Retina (tissue), 1 donor: ENCODE measurements around the gene GPR68.
"Not testable (repeated sequence)": the region's sequence is repeated elsewhere in the genome, so short reads cannot be mapped to it uniquely, and the experiment has no call there.

Source experiments
- DNase-seq: peaks from one replicate; pipeline ENCODE4 v3.0.0-alpha.2; 2016

GPR68 gene

GRCh38 chr14:91272341-91273272 is 28.1 kb upstream of the GPR68 start:
- DNase-seq = no peak

- no peak for DNase-seq
Measured at GRCh38 chr14:91271639-91272038, 27.1 kb upstream of the GPR68 start.

- DNase-seq = no peak
Measured at GRCh38 chr14:91270619-91271018, 26.1 kb upstream of the GPR68 start.

GRCh38 chr14:91270188-91270587 is 25.7 kb upstream of the GPR68 start:
- DNase-seq = no peak

GRCh38 chr14:91269076-91269991 is 24.8 kb upstream of the GPR68 start:
- peak; percentile 67 for DNase-seq

- DNase-seq = no peak
Measured at GRCh38 chr14:91267965-91268437, 23.5 kb upstream of the GPR68 start.

- not testable (repeated sequence) for DNase-seq
Measured at GRCh38 chr14:91266276-91266675, 21.8 kb upstream of the GPR68 start.

GRCh38 chr14:91265404-91265803 is 20.9 kb upstream of the GPR68 start:
- no peak for DNase-seq

GRCh38 chr14:91264151-91265150 is 19.9 kb upstream of the GPR68 start:
- DNase-seq = peak; percentile 65

- no peak for DNase-seq
Measured at GRCh38 chr14:91263329-91263728, 18.8 kb upstream of the GPR68 start.

GRCh38 chr14:91261986-91262549 is 17.6 kb upstream of the GPR68 start:
- DNase-seq = no peak

- no peak for DNase-seq
Measured at GRCh38 chr14:91261115-91261514, 16.6 kb upstream of the GPR68 start.

GRCh38 chr14:91258876-91259275 is 14.4 kb upstream of the GPR68 start:
- DNase-seq = no peak

- no peak for DNase-seq
Measured at GRCh38 chr14:91258011-91258618, 13.6 kb upstream of the GPR68 start.

- no peak for DNase-seq
Measured at GRCh38 chr14:91257328-91258010, 13.0 kb upstream of the GPR68 start.

- DNase-seq = no peak
Measured at GRCh38 chr14:91256661-91257060, 12.2 kb upstream of the GPR68 start.

- no peak for DNase-seq
Measured at GRCh38 chr14:91255026-91255695, 10.7 kb upstream of the GPR68 start.

GRCh38 chr14:91254461-91254860 is 10.0 kb upstream of the GPR68 start:
- no peak for DNase-seq

- DNase-seq = peak; percentile 73
Measured at GRCh38 chr14:91253795-91254323, 9.4 kb upstream of the GPR68 start.
